ENCODE results near the gene FADS1. TPM values are rescaled to one million over a fixed set of nuclear protein-coding genes. Genes with fewer than 3 reads are reported as not detected.

The FADS1 gene
- total RNA-seq, 1 experiment from 2014 or later: 105 TPM

DNA sequence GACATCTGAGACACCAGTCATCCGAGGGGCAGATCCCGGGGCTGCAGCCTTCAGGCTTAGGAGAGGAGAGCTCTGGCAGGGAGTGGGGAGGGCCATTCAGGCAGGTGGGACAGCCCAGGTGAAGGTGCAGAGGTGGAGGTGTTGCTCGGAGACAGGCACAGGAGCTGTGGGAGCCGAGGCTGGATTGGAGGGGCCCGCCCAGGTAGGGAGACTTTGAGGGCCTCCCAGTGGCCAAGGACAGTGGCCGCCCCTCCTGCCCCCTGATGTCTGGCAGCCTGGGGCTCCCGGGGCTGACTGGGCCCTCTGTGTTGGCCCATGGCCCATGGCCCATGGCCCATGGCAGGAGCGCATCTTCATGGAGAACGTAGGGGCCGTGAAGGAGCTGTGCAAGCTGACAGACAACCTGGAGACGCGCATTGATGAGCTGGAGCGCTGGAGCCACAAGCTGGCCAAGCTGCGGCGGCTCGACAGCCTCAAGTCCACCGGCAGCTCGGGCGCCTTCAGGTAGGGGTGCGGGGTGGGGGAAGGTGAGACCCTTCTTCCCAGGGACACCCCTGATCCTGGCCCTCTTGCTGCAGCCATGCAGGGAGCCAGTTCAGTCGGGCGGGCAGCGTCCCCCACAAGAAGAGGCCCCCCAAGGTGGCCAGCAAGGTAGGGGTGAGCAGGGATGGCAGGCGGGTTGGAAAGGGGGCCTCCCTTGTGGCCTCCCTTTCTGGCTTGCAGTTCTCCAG, 37.7 kb downstream of the FADS1 start (continued):
- TF ChIP-seq ZNF396 (CRISPR knock-in tag; IDR thresholded peaks at IDR 0.05; ENCODE audit: borderline replicate concordance) (no peak), KAT7 (CRISPR knock-in tag; IDR thresholded peaks at IDR 0.05; ENCODE audit: borderline replicate concordance) (no peak), TP53 (CRISPR knock-in tag; IDR thresholded peaks at IDR 0.05) (no peak), GABPB1 (CRISPR knock-in tag; IDR thresholded peaks at IDR 0.05) (no peak), NFE2L1 (CRISPR knock-in tag; IDR thresholded peaks at IDR 0.05) (no peak)
- TF ChIP-seq, protein P1, sequence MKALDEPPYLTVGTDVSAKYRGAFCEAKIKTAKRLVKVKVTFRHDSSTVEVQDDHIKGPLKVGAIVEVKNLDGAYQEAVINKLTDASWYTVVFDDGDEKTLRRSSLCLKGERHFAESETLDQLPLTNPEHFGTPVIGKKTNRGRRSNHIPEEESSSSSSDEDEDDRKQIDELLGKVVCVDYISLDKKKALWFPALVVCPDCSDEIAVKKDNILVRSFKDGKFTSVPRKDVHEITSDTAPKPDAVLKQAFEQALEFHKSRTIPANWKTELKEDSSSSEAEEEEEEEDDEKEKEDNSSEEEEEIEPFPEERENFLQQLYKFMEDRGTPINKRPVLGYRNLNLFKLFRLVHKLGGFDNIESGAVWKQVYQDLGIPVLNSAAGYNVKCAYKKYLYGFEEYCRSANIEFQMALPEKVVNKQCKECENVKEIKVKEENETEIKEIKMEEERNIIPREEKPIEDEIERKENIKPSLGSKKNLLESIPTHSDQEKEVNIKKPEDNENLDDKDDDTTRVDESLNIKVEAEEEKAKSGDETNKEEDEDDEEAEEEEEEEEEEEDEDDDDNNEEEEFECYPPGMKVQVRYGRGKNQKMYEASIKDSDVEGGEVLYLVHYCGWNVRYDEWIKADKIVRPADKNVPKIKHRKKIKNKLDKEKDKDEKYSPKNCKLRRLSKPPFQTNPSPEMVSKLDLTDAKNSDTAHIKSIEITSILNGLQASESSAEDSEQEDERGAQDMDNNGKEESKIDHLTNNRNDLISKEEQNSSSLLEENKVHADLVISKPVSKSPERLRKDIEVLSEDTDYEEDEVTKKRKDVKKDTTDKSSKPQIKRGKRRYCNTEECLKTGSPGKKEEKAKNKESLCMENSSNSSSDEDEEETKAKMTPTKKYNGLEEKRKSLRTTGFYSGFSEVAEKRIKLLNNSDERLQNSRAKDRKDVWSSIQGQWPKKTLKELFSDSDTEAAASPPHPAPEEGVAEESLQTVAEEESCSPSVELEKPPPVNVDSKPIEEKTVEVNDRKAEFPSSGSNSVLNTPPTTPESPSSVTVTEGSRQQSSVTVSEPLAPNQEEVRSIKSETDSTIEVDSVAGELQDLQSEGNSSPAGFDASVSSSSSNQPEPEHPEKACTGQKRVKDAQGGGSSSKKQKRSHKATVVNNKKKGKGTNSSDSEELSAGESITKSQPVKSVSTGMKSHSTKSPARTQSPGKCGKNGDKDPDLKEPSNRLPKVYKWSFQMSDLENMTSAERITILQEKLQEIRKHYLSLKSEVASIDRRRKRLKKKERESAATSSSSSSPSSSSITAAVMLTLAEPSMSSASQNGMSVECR (CRISPR knock-in tag; IDR thresholded peaks at IDR 0.05; ENCODE audit: borderline replicate concordance): no peak

DNA sequence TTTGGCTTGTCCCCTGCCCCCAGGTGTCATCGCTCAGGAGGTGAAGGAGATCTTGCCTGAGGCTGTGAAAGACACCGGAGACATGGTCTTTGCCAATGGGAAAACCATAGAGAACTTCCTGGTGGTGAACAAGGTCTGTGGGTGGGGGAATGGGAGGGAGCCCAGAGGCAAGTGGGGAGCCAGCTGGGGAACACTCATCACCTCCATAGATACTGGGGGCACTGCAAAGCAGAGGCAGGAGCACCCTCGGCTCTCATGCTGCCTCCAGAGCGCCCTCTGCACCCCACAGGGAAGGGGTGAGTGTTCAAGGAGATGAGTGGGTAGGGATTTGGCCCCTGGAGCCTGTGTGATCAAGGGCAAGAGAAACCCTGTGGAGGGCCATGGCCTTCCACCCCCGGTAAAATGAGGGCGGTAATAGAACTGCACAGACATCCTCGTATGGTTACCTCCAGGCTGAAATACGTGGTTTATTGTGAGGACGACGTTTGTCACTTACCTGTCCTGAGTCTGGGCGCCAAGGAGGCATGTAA, 38.4 kb downstream of the FADS1 start:
- ATAC-seq (no peak), DNase-seq (ENCODE audit: low spot score) (no peak)
- Mint-ChIP-seq H3K27me3 (ENCODE audit: low read depth) (peaks cover 7% of the 10 kb centered on the region; the same call in 1 of the 2 replicates), H3K27ac (no peak overlapping the region), H3K4me3 (no peak overlapping the region), H3K4me1 (peaks cover 10% of the 10 kb centered on the region), H3K36me3 (no peaks in the 10 kb centered on the region; the same call in 1 of the 2 replicates), H3K9me3 (no peaks in the 10 kb centered on the region)
- POLR2A ChIA-PET: no interaction called here
- TF ChIP-seq GABPB1 (CRISPR knock-in tag; IDR thresholded peaks at IDR 0.05) (no peak), SMAD3 (CRISPR knock-in tag; IDR thresholded peaks at IDR 0.05; ENCODE audit: borderline replicate concordance) (no peak), SMAD4 (CRISPR knock-in tag; IDR thresholded peaks at IDR 0.05) (no peak), ZNF263 (CRISPR knock-in tag; IDR thresholded peaks at IDR 0.05; ENCODE audit: low read depth) (no peak), NFYB (CRISPR knock-in tag; conservative IDR thresholded peaks at IDR 0.05; ENCODE audit: low read depth) (no peak), OVOL2 (CRISPR knock-in tag; IDR thresholded peaks at IDR 0.05; ENCODE audit: borderline replicate concordance) (no peak), ZNF138 (CRISPR knock-in tag; conservative IDR thresholded peaks at IDR 0.05) (no peak), CREB1 (CRISPR knock-in tag; IDR thresholded peaks at IDR 0.05) (no peak), FOXK1 (CRISPR knock-in tag; IDR thresholded peaks at IDR 0.05) (no peak), IRF2 (CRISPR knock-in tag; IDR thresholded peaks at IDR 0.05; ENCODE audit: borderline replicate concordance, low read depth) (no peak), JAZF1 (CRISPR knock-in tag; IDR thresholded peaks at IDR 0.05) (no peak)
- TF ChIP-seq, protein P2, sequence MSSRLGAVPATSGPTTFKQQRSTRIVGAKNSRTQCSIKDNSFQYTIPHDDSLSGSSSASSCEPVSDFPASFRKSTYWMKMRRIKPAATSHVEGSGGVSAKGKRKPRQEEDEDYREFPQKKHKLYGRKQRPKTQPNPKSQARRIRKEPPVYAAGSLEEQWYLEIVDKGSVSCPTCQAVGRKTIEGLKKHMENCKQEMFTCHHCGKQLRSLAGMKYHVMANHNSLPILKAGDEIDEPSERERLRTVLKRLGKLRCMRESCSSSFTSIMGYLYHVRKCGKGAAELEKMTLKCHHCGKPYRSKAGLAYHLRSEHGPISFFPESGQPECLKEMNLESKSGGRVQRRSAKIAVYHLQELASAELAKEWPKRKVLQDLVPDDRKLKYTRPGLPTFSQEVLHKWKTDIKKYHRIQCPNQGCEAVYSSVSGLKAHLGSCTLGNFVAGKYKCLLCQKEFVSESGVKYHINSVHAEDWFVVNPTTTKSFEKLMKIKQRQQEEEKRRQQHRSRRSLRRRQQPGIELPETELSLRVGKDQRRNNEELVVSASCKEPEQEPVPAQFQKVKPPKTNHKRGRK (CRISPR knock-in tag; IDR thresholded peaks at IDR 0.05; ENCODE audit: borderline replicate concordance): no peak
- TF ChIP-seq, protein P3, sequence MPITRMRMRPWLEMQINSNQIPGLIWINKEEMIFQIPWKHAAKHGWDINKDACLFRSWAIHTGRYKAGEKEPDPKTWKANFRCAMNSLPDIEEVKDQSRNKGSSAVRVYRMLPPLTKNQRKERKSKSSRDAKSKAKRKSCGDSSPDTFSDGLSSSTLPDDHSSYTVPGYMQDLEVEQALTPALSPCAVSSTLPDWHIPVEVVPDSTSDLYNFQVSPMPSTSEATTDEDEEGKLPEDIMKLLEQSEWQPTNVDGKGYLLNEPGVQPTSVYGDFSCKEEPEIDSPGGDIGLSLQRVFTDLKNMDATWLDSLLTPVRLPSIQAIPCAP (CRISPR knock-in tag; IDR thresholded peaks at IDR 0.05): no peak
- TF ChIP-seq, protein P4, sequence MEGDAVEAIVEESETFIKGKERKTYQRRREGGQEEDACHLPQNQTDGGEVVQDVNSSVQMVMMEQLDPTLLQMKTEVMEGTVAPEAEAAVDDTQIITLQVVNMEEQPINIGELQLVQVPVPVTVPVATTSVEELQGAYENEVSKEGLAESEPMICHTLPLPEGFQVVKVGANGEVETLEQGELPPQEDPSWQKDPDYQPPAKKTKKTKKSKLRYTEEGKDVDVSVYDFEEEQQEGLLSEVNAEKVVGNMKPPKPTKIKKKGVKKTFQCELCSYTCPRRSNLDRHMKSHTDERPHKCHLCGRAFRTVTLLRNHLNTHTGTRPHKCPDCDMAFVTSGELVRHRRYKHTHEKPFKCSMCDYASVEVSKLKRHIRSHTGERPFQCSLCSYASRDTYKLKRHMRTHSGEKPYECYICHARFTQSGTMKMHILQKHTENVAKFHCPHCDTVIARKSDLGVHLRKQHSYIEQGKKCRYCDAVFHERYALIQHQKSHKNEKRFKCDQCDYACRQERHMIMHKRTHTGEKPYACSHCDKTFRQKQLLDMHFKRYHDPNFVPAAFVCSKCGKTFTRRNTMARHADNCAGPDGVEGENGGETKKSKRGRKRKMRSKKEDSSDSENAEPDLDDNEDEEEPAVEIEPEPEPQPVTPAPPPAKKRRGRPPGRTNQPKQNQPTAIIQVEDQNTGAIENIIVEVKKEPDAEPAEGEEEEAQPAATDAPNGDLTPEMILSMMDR (IDR thresholded peaks at IDR 0.05): no peak
- CTCF ChIA-PET: interaction anchor here (0.6 to 10.0 kb wide), 4 partner anchors 9 to 29 kb away, joined by 3 to 106 read pairs (median 26); no protein-coding TSS in a partner anchor
